ENCODE data around the gene RAD1.

The RAD1 gene

DNA sequence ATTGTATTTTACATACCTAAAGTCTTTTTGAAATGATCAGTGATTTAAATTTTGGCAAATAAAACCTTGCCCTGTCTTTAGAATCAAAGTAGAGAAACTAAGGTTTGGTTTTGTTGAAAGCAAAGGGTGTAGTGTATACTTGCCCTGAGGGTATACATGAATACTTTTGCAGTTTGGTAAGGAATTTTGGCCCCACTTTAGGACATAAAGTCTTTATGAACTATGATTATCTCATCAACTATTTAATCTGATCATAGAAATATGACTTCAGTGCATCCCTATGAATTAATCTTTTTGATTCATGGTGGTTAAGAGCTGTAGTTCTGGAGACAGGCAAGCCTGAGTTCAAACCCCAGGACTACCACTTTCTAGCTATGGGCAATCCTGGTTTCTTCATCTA is 17.7 kb downstream of the RAD1 start:
- DNase-seq (ENCODE audit: low spot score) (no peak), ATAC-seq (ENCODE audit: low read depth) (peak; percentile 38)
- Histone ChIP-seq H3K4me3 (ENCODE audit: severe bottlenecking) (no peak overlapping the region), H3K4me1 (ENCODE audit: insufficient read depth, poor library complexity, severe bottlenecking) (peaks cover 6% of the 10 kb centered on the region), H3K36me3 (ENCODE audit: low read depth) (peaks cover 9% of the 10 kb centered on the region; the same call in 1 of the 2 replicates), H3K27me3 (ENCODE audit: insufficient read depth, poor library complexity, severe bottlenecking) (no peaks in the 10 kb centered on the region), H3K9me3 (ENCODE audit: severe bottlenecking) (no peaks in the 10 kb centered on the region), H3K27ac (ENCODE audit: poor library complexity, severe bottlenecking) (no peak overlapping the region)
- TF ChIP-seq, protein P1, sequence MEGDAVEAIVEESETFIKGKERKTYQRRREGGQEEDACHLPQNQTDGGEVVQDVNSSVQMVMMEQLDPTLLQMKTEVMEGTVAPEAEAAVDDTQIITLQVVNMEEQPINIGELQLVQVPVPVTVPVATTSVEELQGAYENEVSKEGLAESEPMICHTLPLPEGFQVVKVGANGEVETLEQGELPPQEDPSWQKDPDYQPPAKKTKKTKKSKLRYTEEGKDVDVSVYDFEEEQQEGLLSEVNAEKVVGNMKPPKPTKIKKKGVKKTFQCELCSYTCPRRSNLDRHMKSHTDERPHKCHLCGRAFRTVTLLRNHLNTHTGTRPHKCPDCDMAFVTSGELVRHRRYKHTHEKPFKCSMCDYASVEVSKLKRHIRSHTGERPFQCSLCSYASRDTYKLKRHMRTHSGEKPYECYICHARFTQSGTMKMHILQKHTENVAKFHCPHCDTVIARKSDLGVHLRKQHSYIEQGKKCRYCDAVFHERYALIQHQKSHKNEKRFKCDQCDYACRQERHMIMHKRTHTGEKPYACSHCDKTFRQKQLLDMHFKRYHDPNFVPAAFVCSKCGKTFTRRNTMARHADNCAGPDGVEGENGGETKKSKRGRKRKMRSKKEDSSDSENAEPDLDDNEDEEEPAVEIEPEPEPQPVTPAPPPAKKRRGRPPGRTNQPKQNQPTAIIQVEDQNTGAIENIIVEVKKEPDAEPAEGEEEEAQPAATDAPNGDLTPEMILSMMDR (IDR thresholded peaks at IDR 0.05; ENCODE audit: poor library complexity, severe bottlenecking): no peak

DNA sequence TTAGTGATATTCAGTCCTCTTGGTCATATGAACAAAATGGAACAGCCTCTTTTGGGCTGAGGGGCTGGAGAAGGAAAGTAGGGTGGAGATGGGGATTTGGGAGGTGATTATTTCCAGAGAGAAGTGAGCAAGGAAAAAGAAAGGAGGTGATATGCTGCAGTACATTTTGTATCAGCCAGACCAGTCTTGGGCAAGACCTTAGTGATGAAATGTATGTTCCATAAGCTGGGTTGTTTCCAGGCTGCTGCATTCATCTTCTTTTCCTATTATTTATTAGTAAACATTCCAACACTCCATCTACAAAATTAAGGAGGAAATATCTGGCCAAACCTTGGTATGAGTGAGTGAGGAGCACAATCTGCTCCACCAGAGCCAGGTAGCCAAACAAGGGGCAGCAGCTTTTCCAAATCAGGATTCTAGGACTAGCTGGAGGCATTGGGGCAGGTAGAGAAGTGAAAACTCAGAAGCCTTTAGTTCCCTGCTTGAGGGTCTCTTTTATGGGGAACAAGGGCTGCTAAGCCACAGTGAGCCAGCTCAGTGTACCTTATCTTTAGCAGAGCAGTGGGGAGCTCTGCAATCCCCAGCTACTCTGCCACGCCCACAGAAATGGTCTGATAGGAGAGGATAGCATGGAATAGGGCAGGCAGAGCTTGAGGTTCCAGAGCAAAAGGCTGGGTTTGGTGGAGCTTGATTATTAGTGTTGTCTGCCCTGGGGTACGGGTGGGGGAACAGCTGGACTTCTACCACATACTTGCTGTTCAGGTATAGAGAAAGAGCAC is 19.5 kb downstream of the RAD1 start:
- TF ChIP-seq, protein P1 (IDR thresholded peaks at IDR 0.05; ENCODE audit: poor library complexity, severe bottlenecking): no peak
- no peaks in the 10 kb centered on the region for H3K27me3 ChIP-seq (ENCODE audit: insufficient read depth, poor library complexity, severe bottlenecking)
- no peak for ATAC-seq (ENCODE audit: low read depth)
- H3K9me3 ChIP-seq (ENCODE audit: severe bottlenecking): no peaks in the 10 kb centered on the region
- no peak overlapping the region for H3K4me3 ChIP-seq (ENCODE audit: severe bottlenecking)
- DNase-seq (ENCODE audit: low spot score): no peak
- H3K27ac ChIP-seq (ENCODE audit: poor library complexity, severe bottlenecking): no peak overlapping the region
- H3K4me1 ChIP-seq (ENCODE audit: insufficient read depth, poor library complexity, severe bottlenecking): peaks cover 6% of the 10 kb centered on the region
- no peaks in the 10 kb centered on the region for H3K36me3 ChIP-seq (ENCODE audit: low read depth)

DNA sequence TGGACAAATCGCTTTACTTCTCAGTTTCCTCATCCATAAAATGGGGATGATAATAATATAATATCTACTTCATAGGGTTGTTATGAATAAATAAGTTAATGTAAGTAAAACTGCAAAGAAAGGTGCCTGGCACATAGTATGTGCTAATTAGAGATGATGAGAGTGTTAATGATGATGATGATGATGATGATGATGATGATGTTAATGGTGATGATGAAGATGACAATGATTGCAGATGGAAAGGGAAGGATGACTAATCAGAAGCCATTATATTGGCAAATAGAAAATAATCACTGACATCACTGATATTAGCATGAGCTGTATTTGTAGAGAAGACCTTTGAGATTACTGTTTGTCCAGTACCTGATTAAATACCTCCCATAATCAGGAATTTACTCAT is 20.6 kb downstream of the RAD1 start:
- ATAC-seq (ENCODE audit: low read depth) (no peak), DNase-seq (ENCODE audit: low spot score) (no peak)
- TF ChIP-seq, protein P1 (IDR thresholded peaks at IDR 0.05; ENCODE audit: poor library complexity, severe bottlenecking): no peak
- H3K4me1 ChIP-seq (ENCODE audit: insufficient read depth, poor library complexity, severe bottlenecking): peaks cover 6% of the 10 kb centered on the region
- H3K27ac ChIP-seq (ENCODE audit: poor library complexity, severe bottlenecking): no peak overlapping the region
- no peak overlapping the region for H3K4me3 ChIP-seq (ENCODE audit: severe bottlenecking)
- H3K27me3 ChIP-seq (ENCODE audit: insufficient read depth, poor library complexity, severe bottlenecking): no peaks in the 10 kb centered on the region
- no peaks in the 10 kb centered on the region for H3K36me3 ChIP-seq (ENCODE audit: low read depth)
- H3K9me3 ChIP-seq (ENCODE audit: severe bottlenecking): no peaks in the 10 kb centered on the region

DNA sequence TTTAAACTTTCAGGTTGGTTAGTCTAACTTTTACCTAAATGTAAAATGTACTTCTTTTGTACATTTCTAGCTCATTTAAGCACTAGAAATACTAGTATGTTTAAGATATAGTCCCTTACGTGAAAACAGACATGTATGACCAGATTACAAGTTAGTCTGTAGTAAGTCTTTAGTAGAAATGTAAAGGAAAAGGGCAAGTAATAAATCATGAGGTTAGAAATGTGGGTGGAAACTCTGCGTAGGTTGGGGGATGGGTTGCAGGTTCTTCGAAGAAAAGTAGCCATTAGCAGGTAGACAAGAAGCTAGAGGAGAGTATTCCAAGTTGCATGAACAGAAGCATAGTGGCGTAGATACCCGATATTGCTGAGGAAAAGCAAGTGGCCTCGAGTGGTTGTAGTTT is 22.9 kb downstream of the RAD1 start:
- no peak overlapping the region for H3K27ac ChIP-seq (ENCODE audit: poor library complexity, severe bottlenecking)
- no peaks in the 10 kb centered on the region for H3K9me3 ChIP-seq (ENCODE audit: severe bottlenecking)
- no peaks in the 10 kb centered on the region for H3K36me3 ChIP-seq (ENCODE audit: low read depth)
- H3K27me3 ChIP-seq (ENCODE audit: insufficient read depth, poor library complexity, severe bottlenecking): no peaks in the 10 kb centered on the region
- ATAC-seq (ENCODE audit: low read depth) (no peak), DNase-seq (ENCODE audit: low spot score) (no peak)
- no peaks in the 10 kb centered on the region for H3K4me1 ChIP-seq (ENCODE audit: insufficient read depth, poor library complexity, severe bottlenecking)
- no peak overlapping the region for H3K4me3 ChIP-seq (ENCODE audit: severe bottlenecking)
- TF ChIP-seq, protein P1 (IDR thresholded peaks at IDR 0.05; ENCODE audit: poor library complexity, severe bottlenecking): no peak

DNA sequence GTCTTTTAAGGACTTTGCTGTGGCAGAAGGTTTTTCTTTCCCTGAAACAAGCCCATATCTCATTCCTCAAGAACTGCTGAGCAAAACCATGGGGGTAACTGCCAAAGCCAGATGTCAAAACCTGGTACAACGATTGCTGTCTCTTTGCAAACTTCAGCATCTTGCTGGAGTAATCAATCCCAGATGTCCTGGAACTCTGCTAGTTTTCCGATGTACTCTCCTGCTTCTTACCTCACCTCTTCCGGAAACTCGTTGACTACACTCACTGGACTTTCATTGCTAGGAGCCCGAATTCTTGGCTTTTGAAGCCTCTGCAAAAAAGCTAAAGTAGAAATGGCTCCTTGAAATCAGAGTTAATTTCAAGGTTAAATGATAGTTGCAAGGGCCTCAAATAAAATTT is 23.3 kb downstream of the RAD1 start:
- H3K4me1 ChIP-seq (ENCODE audit: insufficient read depth, poor library complexity, severe bottlenecking): no peaks in the 10 kb centered on the region
- no peaks in the 10 kb centered on the region for H3K27me3 ChIP-seq (ENCODE audit: insufficient read depth, poor library complexity, severe bottlenecking)
- TF ChIP-seq, protein P1 (IDR thresholded peaks at IDR 0.05; ENCODE audit: poor library complexity, severe bottlenecking): no peak
- no peaks in the 10 kb centered on the region for H3K9me3 ChIP-seq (ENCODE audit: severe bottlenecking)
- H3K4me3 ChIP-seq (ENCODE audit: severe bottlenecking): no peak overlapping the region
- ATAC-seq (ENCODE audit: low read depth) (no peak), DNase-seq (ENCODE audit: low spot score) (no peak)
- no peak overlapping the region for H3K27ac ChIP-seq (ENCODE audit: poor library complexity, severe bottlenecking)
- H3K36me3 ChIP-seq (ENCODE audit: low read depth): no peaks in the 10 kb centered on the region
